ENCODE measurements around the gene AQP9. TPM values are rescaled to one million over a fixed set of nuclear protein-coding genes. Genes with fewer than 3 reads are reported as not detected.

The AQP9 gene
- total RNA-seq, 1 donor from 2014 or later, result 60.3 TPM

DNA sequence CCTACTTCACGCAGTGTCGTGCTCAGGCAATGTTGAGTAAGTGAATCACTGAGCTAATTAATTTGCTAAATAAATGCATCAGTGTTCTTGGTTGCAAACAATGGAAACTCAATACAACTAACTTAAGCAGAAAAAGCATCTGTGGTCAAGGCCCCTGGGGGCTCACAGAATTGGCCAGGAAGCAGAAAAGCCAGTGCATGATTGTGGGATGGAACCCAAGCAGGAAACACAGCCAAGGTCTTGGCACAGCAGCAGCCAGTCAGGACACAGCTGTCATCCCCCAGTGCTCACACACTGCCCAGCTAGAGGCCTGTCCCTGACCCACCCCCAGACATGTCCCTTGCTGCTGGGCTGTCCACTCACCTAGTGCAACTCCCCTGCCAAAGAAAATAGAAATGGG, 85.9 kb downstream of the AQP9 start:
- H3K4me1 ChIP-seq, result peaks cover 5% of the 10 kb centered on the region
- intact Hi-C loops (cut with DNase I), result no loop called here
- no peak overlapping the region for H3K4me3 ChIP-seq
- H3K27ac ChIP-seq, result no peak overlapping the region
- H3K9me3 ChIP-seq, result no peaks in the 10 kb centered on the region
- no peak for ATAC-seq
- no peaks in the 10 kb centered on the region for H3K36me3 ChIP-seq
- no peak for DNase-seq
- H3K27me3 ChIP-seq (ENCODE audit: low read depth), result no peaks in the 10 kb centered on the region
- TF ChIP-seq, protein P1, sequence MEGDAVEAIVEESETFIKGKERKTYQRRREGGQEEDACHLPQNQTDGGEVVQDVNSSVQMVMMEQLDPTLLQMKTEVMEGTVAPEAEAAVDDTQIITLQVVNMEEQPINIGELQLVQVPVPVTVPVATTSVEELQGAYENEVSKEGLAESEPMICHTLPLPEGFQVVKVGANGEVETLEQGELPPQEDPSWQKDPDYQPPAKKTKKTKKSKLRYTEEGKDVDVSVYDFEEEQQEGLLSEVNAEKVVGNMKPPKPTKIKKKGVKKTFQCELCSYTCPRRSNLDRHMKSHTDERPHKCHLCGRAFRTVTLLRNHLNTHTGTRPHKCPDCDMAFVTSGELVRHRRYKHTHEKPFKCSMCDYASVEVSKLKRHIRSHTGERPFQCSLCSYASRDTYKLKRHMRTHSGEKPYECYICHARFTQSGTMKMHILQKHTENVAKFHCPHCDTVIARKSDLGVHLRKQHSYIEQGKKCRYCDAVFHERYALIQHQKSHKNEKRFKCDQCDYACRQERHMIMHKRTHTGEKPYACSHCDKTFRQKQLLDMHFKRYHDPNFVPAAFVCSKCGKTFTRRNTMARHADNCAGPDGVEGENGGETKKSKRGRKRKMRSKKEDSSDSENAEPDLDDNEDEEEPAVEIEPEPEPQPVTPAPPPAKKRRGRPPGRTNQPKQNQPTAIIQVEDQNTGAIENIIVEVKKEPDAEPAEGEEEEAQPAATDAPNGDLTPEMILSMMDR (IDR thresholded peaks at IDR 0.05), result no peak

DNA sequence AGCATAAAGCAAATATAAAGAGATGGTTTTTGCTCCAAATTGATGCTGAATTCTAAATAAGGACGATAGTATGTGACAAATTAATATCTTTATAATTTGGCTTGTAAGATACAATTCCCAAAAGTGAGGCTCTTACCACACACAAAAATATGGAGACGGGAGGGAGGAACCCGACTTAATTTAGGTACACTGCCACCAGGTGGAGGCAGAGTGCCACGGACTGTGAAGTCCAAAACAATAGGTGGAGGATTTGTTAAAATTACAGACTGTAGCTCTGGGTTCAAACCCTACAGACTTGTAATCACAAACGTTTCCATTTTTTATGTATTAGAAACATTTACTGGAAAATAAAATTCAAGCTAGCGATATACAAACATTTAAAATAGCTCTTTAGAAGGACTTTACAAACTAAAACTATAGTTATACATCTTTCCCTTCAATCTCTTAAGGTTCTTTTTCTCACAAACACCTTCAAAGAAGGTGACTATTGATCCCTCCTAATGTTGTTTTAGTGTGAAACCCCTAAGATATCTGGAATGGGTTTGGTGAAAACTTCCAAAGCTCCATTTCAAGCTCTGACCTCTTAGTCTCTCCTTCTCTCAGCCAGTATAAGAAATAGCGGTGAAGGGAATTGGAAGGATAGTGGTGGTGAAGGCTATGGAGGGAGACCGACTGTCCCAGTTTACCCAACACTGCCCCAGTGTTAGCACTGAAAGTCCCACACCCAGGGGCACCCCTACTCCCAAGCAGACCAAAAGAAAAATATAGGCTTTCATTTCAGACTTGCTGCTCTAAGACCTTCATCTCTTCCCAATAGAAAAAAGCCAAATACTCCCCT, 89.7 kb downstream of the AQP9 start:
- H3K9me3 ChIP-seq, result no peaks in the 10 kb centered on the region
- TF ChIP-seq, protein P1 (IDR thresholded peaks at IDR 0.05), result peak; percentile 78
- H3K27ac ChIP-seq, result no peak overlapping the region
- no peaks in the 10 kb centered on the region for H3K36me3 ChIP-seq
- H3K4me1 ChIP-seq, result peaks cover 5% of the 10 kb centered on the region
- no peaks in the 10 kb centered on the region for H3K27me3 ChIP-seq (ENCODE audit: low read depth)
- intact Hi-C loops (cut with DNase I), result no loop called here
- H3K4me3 ChIP-seq, result no peak overlapping the region
- peak; percentile 81 for DNase-seq
- ATAC-seq, result peak; percentile 83

DNA sequence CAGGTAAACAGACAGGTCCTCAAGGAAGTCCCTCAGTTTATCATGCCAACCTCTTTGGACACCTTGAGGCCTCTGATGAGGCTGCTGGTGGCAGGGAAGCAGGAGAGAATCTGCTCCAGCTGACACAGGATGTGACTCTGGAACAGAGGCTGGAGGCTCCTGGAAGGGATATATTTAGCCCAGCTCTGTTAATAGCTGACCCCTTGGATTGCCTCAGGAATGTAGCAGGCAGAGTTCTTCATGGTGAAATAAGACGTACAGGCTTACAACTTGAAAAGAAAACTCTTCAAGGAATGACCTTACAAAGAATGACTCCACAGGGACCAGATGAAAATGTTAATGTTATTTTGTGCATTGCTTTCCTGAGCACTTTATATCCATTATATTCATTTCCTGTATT, 90.5 kb downstream of the AQP9 start:
- no peaks in the 10 kb centered on the region for H3K27me3 ChIP-seq (ENCODE audit: low read depth)
- no peaks in the 10 kb centered on the region for H3K36me3 ChIP-seq
- peaks cover 5% of the 10 kb centered on the region for H3K4me1 ChIP-seq
- peak; percentile 39 to 55 for ATAC-seq
- intact Hi-C loops (cut with DNase I), result no loop called here
- H3K27ac ChIP-seq, result no peak overlapping the region
- no peak overlapping the region for H3K4me3 ChIP-seq
- DNase-seq, result no peak
- TF ChIP-seq, protein P1 (IDR thresholded peaks at IDR 0.05), result no peak
- no peaks in the 10 kb centered on the region for H3K9me3 ChIP-seq

DNA sequence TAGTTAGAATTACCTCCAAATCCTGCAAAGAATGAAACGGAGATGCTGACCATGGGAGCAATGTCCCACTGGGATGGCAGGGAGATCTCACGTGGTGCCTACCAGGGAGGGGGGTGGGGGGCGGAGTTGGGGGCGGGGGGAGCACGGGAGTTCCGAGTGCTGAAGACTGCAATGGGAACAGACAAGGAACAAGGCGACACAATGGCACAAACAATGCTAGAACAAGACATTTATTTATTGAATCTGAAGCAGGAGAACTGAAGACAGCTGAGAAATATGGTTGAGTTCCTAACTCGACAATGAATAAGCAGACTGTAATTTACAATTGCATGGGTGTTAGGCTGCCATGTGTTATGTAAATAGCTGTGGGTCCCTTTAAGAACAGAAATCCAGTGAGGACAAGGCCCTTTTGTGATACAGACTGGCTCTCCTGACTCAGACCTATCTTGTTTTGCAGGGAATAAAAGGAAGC, 91.2 kb downstream of the AQP9 start:
- DNase-seq, result no peak
- ATAC-seq, result no peak
- no peaks in the 10 kb centered on the region for H3K27me3 ChIP-seq (ENCODE audit: low read depth)
- no peak overlapping the region for H3K27ac ChIP-seq
- H3K36me3 ChIP-seq, result no peaks in the 10 kb centered on the region
- intact Hi-C loops (cut with DNase I), result no loop called here
- TF ChIP-seq, protein P1 (IDR thresholded peaks at IDR 0.05), result no peak
- no peak overlapping the region for H3K4me3 ChIP-seq
- H3K9me3 ChIP-seq, result no peaks in the 10 kb centered on the region
- peaks cover 5% of the 10 kb centered on the region for H3K4me1 ChIP-seq

DNA sequence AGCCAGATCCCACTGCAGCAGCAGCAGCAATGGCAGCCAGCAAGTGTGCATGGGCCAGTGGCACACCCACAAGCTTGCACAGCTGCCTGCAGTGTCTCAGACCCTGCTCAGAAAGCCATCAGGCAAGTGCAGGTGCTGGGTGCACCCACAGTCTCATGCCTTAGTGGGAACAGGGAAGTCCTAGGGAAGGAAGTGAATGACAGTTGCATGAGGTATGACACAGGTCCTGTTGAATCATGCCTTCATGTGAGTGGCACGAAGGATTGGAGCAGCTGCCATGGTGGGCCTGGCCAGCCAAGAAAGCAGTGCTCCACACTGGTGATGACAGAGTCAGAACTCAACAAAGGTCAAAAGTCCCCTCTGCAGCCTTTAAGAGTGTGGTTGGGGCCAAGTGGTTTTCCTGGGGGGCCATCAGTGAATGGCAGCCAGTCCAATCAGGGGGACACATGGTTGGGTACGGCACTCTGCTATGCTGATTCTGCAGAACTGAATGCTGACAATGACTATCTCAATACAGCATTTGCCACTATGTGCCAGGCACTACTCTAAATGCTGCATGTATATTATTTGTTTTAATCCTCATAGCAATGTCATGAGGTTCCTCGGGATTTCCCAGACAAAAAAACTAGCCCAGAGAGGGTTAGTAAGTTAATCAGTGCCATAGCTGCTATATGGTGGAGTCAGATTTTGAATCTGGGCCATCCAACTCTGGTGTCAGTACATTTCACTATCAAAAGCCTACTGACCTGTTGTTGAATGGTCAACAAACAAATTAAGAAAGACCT, 94.3 kb downstream of the AQP9 start:
- no peaks in the 10 kb centered on the region for H3K36me3 ChIP-seq
- no peaks in the 10 kb centered on the region for H3K9me3 ChIP-seq
- H3K4me1 ChIP-seq, result peaks cover 5% of the 10 kb centered on the region
- TF ChIP-seq, protein P1 (IDR thresholded peaks at IDR 0.05), result no peak
- no peak for DNase-seq
- intact Hi-C loops (cut with DNase I), result no loop called here
- no peak overlapping the region for H3K4me3 ChIP-seq
- H3K27me3 ChIP-seq (ENCODE audit: low read depth), result no peaks in the 10 kb centered on the region
- peak in 1 of 2 donors; percentile 36 for ATAC-seq
- no peak overlapping the region for H3K27ac ChIP-seq
